ENCODE measurements around the gene KRT78. TPM values are rescaled to one million over a fixed set of nuclear protein-coding genes. Genes with fewer than 3 reads are reported as not detected.

KRT78 gene
- total and polyA plus RNA-seq, 9 of the 15 experiments (the other 6 are each of a cell fraction or from before 2014, with no cell fraction given), result not detected

DNA sequence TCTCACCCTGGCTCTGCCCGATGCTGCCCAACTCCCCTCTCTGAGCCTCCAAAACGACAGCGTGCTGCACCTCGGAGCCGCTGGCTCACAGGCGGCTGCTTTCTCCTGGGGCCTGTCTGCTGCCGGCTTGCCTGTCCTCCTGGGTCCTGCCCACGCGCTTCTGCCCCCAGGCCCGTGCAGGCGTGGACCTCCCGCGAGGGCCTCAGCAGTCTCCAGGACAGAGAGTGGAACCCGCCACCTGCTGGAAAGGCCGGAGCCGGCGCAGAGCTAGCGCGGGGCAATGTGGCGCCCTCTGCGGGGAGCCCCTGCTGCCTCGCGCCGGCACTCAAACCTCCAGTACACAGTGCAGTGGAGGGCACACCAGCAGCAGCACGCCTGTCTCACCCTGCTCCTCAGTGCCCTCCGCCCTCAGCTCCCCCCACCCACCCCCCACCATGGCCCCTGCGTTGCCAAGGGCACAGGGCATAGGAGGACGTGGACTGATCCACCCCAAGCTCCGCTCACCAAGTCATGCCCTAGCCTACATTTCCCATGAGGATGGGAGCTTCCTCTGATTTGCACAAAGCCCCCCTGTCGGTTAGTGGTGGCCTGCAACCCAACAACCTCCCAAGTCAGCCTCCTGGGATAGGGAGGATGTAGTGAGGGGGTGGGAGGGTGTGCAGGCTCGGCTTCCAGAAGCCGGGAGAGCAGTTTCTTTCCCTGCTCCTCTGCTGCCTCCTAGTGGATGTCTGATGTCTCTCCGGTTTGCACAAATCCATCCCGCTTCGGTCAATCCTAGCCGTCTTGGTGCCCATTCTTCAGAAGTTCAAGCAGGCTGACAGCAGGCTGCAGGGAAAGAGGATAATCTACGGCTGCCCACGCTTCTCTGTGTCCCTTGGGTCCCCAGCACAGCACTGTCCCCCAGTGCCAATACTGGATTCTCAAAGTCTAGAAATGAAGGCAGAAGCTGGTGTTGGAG is 30.9 kb upstream of the KRT78 start (continued):
- TF ChIP-seq ZBTB40 (IDR thresholded peaks at IDR 0.05), result no peak
- TF ChIP-seq ZBTB40 (CRISPR knock-in tag; IDR thresholded peaks at IDR 0.05), result no peak
- TF ChIP-seq RUNX1 (IDR thresholded peaks at IDR 0.05; ENCODE audit: low read depth), result no peak
- peak; percentile 42 for TF ChIP-seq KDM5B (IDR thresholded peaks at IDR 0.05; ENCODE audit: insufficient replicate concordance, low read depth, low read length)
- no peak for TF ChIP-seq STAT5B (CRISPR knock-in tag; IDR thresholded peaks at IDR 0.05)
- no peak for TF ChIP-seq FUS (optimal IDR thresholded peaks at IDR 0.05; ENCODE audit: low read depth, low read length)
- TF ChIP-seq NFIX (CRISPR knock-in tag; IDR thresholded peaks at IDR 0.05; ENCODE audit: low read depth), result no peak
- TF ChIP-seq POLR3G (IDR thresholded peaks at IDR 0.05; ENCODE audit: extremely low read depth, insufficient read length, insufficient replicate concordance), result no peak
- no peak for TF ChIP-seq BDP1 (IDR thresholded peaks at IDR 0.05; ENCODE audit: insufficient read depth, insufficient read length)
- no peak for TF ChIP-seq ZNF740 (CRISPR knock-in tag; IDR thresholded peaks at IDR 0.05)
- no peak; a peak in 1 of 4 replicates for TF ChIP-seq ZNF740 (tag; IDR thresholded peaks at IDR 0.05)

Data from K562 (cell line).